GM12878 (cell line): Measurements from ENCODE around the gene IL18. TPM values are rescaled to one million over a fixed set of nuclear protein-coding genes. Genes with fewer than 3 reads are reported as not detected.

Experiments used
- ATAC-seq: fragments of 200-7000 bp; cut with Tn5 transposase; 3 replicates; pipeline ENCODE4 v1.9.1; 2020; ENCODE audit warnings: mild to moderate bottlenecking, moderate library complexity
- BruUV-seq: library from RNA; stranded (reverse); fragments of 400-500 nt; replicated peaks from 2 replicates; lab custom pipeline; 2021; lab: Mats Ljungman, UMichigan
- CTCF ChIA-PET: fragments of 300-600 bp; sonication (Branson Sonifier 250); formaldehyde crosslinking; extraction: SDS; loops from one replicate; lab custom pipeline; 2021; ENCODE audit warnings: inconsistent platforms; lab: Yijun Ruan, JAX
- POLR2A ChIA-PET: fragments of 350-600 bp; formaldehyde crosslinking; extraction: SDS; loops from one replicate; lab custom pipeline; 2021; ENCODE audit warnings: inconsistent platforms; lab: Charles Lee
- RAD21 ChIA-PET: fragments of 300-600 bp; sonication (Branson Sonifier 250); formaldehyde crosslinking; loops from one replicate; lab custom pipeline; 2023; ENCODE audit warnings: antibody characterized with exemption; ENCODE audit not compliant: unreplicated experiment; lab: Charles Lee
- SMC1A ChIA-PET: fragments of 300-600 bp; sonication (Branson Sonifier 250); formaldehyde crosslinking; loops from one replicate; lab custom pipeline; 2023; ENCODE audit not compliant: unreplicated experiment, uncharacterized antibody; lab: Charles Lee
- DNase-seq: peaks from one replicate; pipeline ENCODE4 v3.0.0-alpha.2; 2011; ENCODE audit warnings: low read depth, low spot score
- FAIRE-seq: peaks from 3 replicates; lab custom pipeline; 2011; peaks lifted over from hg19 to GRCh38; lab: Jason Lieb, UNC
- H2AFZ ChIP-seq: 2 replicates; pipeline ENCODE4 v1.6.0; 2011; ENCODE audit warnings: low read depth, low read length, control low read depth; ENCODE audit not compliant: control insufficient read depth
- H3K27ac ChIP-seq: 2 replicates; pipeline ENCODE4 v1.5.1; 2011; ENCODE audit warnings: control low read depth; ENCODE audit not compliant: control insufficient read depth, insufficient read depth
- H3K27me3 ChIP-seq, 2 experiments: replicated peaks in 1 of 2; 2 replicates each; pipeline versions ENCODE4 v1.6.0 to v1.6.1; 2011; ENCODE audit warnings: low read length in 1 of 2; ENCODE audit not compliant: control insufficient read depth in 2 of 2, insufficient read depth in 2 of 2
- H3K36me3 ChIP-seq, 2 experiments: 2 replicates each; pipeline ENCODE4 v1.5.1; 2011; ENCODE audit warnings: low read length in 1 of 2; ENCODE audit not compliant: control insufficient read depth in 2 of 2, insufficient read depth in 2 of 2
- H3K4me1 ChIP-seq: 2 replicates; pipeline ENCODE4 v1.6.1; 2011; ENCODE audit warnings: mild to moderate bottlenecking, low read length, moderate library complexity, mixed read lengths; ENCODE audit not compliant: control insufficient read depth, insufficient read depth
- H3K4me2 ChIP-seq: 2 replicates; pipeline ENCODE4 v1.6.0; 2011; ENCODE audit warnings: control low read depth; ENCODE audit not compliant: control insufficient read depth, insufficient read depth
- H3K4me3 ChIP-seq: fragments of 200-600 bp; sonication (generic); 2 replicates; pipeline ENCODE4 v1.5.1; 2016
- H3K79me2 ChIP-seq: 2 replicates; pipeline ENCODE4 v1.6.0; 2011; ENCODE audit warnings: low read length; ENCODE audit not compliant: control insufficient read depth, insufficient read depth
- H3K9ac ChIP-seq: 2 replicates; pipeline ENCODE4 v1.8.0; 2011; ENCODE audit warnings: low read length, control low read depth, mixed read lengths; ENCODE audit not compliant: control insufficient read depth, insufficient read depth
- H3K9me3 ChIP-seq: replicated peaks from 3 replicates; pipeline ENCODE4 v1.5.1; 2011; ENCODE audit warnings: mild to moderate bottlenecking, low read length; ENCODE audit not compliant: control insufficient read depth, insufficient read depth
- H4K20me1 ChIP-seq: 2 replicates; pipeline ENCODE4 v1.6.0; 2011; ENCODE audit not compliant: control insufficient read depth, insufficient read depth
- CEBPB ChIP-seq, 2 experiments: fragments of 150-350 bp in 1 of 2; IDR thresholded peaks; 2 replicates each; pipeline ENCODE4 v1.6.1; 2012 to 2014; ENCODE audit warnings: low read depth in 2 of 2, low read length in 2 of 2, borderline replicate concordance in 1 of 2, inconsistent platforms in 1 of 2
- EP300 ChIP-seq, 2 experiments: fragments of 150-350 bp in 1 of 2; IDR thresholded peaks; 2 replicates each; pipeline ENCODE4 v1.6.1; 2011 to 2012; ENCODE audit warnings: low read depth in 2 of 2, low read length in 2 of 2, borderline replicate concordance in 1 of 2, improper control_type of control experiment in 1 of 2, inconsistent platforms in 1 of 2; ENCODE audit not compliant: control insufficient read depth in 1 of 2
- JUND ChIP-seq: IDR thresholded peaks from 2 replicates; pipeline ENCODE4 v1.6.1; 2012; ENCODE audit warnings: low read depth, mild to moderate bottlenecking, low read length, improper control_type of control experiment, moderate library complexity
- KLF5 ChIP-seq: fragments of 450-650 bp; IDR thresholded peaks from 2 replicates; pipeline ENCODE4 v1.6.1; 2014; ENCODE audit warnings: mild to moderate bottlenecking; ENCODE audit not compliant: partially characterized antibody
- MTA2 ChIP-seq: fragments of 450-650 bp; IDR thresholded peaks from 2 replicates; pipeline ENCODE4 v1.6.1; 2016; ENCODE audit warnings: low read depth, mild to moderate bottlenecking, moderate library complexity
- NR2C1 ChIP-seq: fragments of 450-650 bp; IDR thresholded peaks from 2 replicates; pipeline ENCODE4 v1.6.1; 2017; ENCODE audit warnings: antibody characterized with exemption, mild to moderate bottlenecking, moderate library complexity
- RUNX3 ChIP-seq: IDR thresholded peaks from 2 replicates; pipeline ENCODE4 v1.6.1; 2012; ENCODE audit warnings: low read length, inconsistent platforms
- TBL1XR1 ChIP-seq: IDR thresholded peaks from 2 replicates; pipeline ENCODE4 v1.6.1; 2012; ENCODE audit warnings: low read depth, low read length, improper control_type of control experiment
- ZBED1 ChIP-seq: IDR thresholded peaks from 2 replicates; pipeline ENCODE4 v1.6.1; 2016; ENCODE audit warnings: borderline replicate concordance
- WGBS: methylation state at CpG from one replicate; pipeline ENCODE4 v1.1.6; 2016; ENCODE audit warnings: low lambda C conversion rate; ENCODE audit not compliant: insufficient replicate concordance, insufficient coverage; ENCODE audit errors: missing lambda C conversion rate; 5-methylcytosine and 5-hydroxymethylcytosine counted together
- in situ Hi-C: fragments of 300-500 bp; cut with MboI; formaldehyde crosslinking; loops from 9 replicates; pipeline ENCODE4 v1.14.3; 2018; ENCODE audit warnings: mixed read lengths
- intact Hi-C: fragments of 100-400 bp; cut with micrococcal nuclease; formaldehyde crosslinking; loops from one replicate; pipeline ENCODE4 v1.14.2; 2022; ENCODE audit not compliant: unreplicated experiment
- polyA plus RNA-seq, 11 experiments: library from polyadenylated mRNA; depleted of rRNA in 4 of 11; unstranded in 6 of 11; stranded (reverse) in 5 of 11; fragments of >200 nt; fragmentation: Nextera tagmentation in 4 of 11; fragmentation: Illumina TruSeq in 1 of 11; extraction: Ambion mirVana in 4 of 11; extraction: Trizol in 1 of 11; gene quantifications; 1 replicate in 1 of 11; 2 replicates in 10 of 11; pipeline versions ENCODE4 v1.2.1 to v1.2.3, GENCODE V29; 2011 to 2016; ENCODE audit warnings: inconsistent platforms in 2 of 11, missing spikeins in 2 of 11, low read depth in 1 of 11
- total RNA-seq, 4 experiments: library from RNA; depleted of rRNA in 3 of 4; stranded (reverse); fragments of >200 nt in 3 of 4; fragmentation: Illumina TruSeq in 1 of 4; extraction: Trizol in 1 of 4; gene quantifications; 2 replicates each; pipeline versions ENCODE4 v1.2.1 to v1.2.3, GENCODE V29; 2013 to 2021
- TF ChIP-seq, protein P1 (sequence below): fragments of 450-650 bp; formaldehyde crosslinking; IDR thresholded peaks from 2 replicates; pipeline ENCODE4 v1.5.0; 2022; ENCODE audit warnings: mild to moderate bottlenecking, missing genetic modification characterization
- TF ChIP-seq, protein P2 (sequence below): fragments of 450-650 bp; IDR thresholded peaks from 2 replicates; pipeline ENCODE4 v1.6.1; 2018; ENCODE audit warnings: mild to moderate bottlenecking, low read depth, moderate library complexity; ENCODE audit not compliant: partially characterized antibody
- TF ChIP-seq, protein P3 (sequence below): IDR thresholded peaks from 2 replicates; pipeline ENCODE4 v1.6.1; 2012; ENCODE audit warnings: improper control_type of control experiment, low read depth, low read length; ENCODE audit not compliant: insufficient replicate concordance

Gene IL18
- total and polyA plus RNA-seq, 10 of the 15 experiments (the other 5 are each of a cell fraction or from before 2014, with no cell fraction given): 0.12 to 0.42 (median 0.24) TPM

DNA sequence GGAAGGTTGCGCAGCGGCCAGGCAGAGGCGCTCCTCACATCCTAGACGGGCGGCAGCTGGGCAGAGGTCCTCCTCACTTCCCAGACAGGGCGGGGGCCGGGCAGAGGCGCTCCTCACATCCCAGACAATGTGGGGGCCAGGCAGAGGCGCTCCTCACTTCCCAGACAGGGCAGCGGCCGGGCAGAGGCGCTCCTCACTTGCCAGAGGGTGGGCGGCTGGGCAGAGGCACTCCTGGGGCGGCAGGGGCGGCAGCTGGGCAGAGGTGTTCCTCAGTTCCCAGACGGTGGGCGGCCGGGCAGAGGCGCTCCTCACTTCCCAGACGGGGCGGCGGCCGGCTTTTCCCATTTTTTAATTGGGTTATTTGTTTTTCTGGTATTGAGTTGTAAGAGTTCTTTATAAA, 42.2 kb upstream of the IL18 start:
- Histone ChIP-seq H3K36me3 (no peaks in the 10 kb centered on the region), H3K27ac (no peak overlapping the region), H2AFZ (no peak overlapping the region), H4K20me1 (no peaks in the 10 kb centered on the region), H3K4me2 (no peak overlapping the region), H3K4me3 (no peak overlapping the region), H3K27me3 (no peaks in the 10 kb centered on the region), H3K9ac (no peak overlapping the region), H3K9me3 (no peaks in the 10 kb centered on the region), H3K4me1 (no peaks in the 10 kb centered on the region), H3K79me2 (no peaks in the 10 kb centered on the region)
- ChIA-PET RAD21 (no interaction called here), SMC1A (no interaction called here), CTCF (interaction anchor here (1.3 kb wide), 2 partner anchors 13 to 14 kb away, joined by 4 read pairs; no protein-coding TSS in a partner anchor), POLR2A (no interaction called here)
- WGBS: 71% methylated on average over 23 of the region's 23 CpGs
- no TSS peak for BruUV-seq
- ATAC-seq (no peak), FAIRE-seq (no peak), DNase-seq (no peak)
- in situ Hi-C loops: no loop called here
- intact Hi-C loops: no loop called here
- TF ChIP-seq CEBPB (IDR thresholded peaks at IDR 0.05; ENCODE audit: borderline replicate concordance in 1 of 2, low read depth in 2 of 2, low read length in 2 of 2) (no peak), ZBED1 (no peak), EP300 (IDR thresholded peaks at IDR 0.05; ENCODE audit: borderline replicate concordance in 1 of 2, control insufficient read depth in 1 of 2, low read depth in 2 of 2, low read length in 2 of 2) (no peak), RUNX3 (no peak), MTA2 (no peak), TBL1XR1 (no peak), NR2C1 (no peak), JUND (no peak), KLF5 (no peak)
- TF ChIP-seq, protein P1, sequence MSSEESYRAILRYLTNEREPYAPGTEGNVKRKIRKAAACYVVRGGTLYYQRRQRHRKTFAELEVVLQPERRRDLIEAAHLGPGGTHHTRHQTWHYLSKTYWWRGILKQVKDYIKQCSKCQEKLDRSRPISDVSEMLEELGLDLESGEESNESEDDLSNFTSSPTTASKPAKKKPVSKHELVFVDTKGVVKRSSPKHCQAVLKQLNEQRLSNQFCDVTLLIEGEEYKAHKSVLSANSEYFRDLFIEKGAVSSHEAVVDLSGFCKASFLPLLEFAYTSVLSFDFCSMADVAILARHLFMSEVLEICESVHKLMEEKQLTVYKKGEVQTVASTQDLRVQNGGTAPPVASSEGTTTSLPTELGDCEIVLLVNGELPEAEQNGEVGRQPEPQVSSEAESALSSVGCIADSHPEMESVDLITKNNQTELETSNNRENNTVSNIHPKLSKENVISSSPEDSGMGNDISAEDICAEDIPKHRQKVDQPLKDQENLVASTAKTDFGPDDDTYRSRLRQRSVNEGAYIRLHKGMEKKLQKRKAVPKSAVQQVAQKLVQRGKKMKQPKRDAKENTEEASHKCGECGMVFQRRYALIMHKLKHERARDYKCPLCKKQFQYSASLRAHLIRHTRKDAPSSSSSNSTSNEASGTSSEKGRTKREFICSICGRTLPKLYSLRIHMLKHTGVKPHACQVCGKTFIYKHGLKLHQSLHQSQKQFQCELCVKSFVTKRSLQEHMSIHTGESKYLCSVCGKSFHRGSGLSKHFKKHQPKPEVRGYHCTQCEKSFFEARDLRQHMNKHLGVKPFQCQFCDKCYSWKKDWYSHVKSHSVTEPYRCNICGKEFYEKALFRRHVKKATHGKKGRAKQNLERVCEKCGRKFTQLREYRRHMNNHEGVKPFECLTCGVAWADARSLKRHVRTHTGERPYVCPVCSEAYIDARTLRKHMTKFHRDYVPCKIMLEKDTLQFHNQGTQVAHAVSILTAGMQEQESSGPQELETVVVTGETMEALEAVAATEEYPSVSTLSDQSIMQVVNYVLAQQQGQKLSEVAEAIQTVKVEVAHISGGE (CRISPR knock-in tag): no peak
- TF ChIP-seq, protein P2, sequence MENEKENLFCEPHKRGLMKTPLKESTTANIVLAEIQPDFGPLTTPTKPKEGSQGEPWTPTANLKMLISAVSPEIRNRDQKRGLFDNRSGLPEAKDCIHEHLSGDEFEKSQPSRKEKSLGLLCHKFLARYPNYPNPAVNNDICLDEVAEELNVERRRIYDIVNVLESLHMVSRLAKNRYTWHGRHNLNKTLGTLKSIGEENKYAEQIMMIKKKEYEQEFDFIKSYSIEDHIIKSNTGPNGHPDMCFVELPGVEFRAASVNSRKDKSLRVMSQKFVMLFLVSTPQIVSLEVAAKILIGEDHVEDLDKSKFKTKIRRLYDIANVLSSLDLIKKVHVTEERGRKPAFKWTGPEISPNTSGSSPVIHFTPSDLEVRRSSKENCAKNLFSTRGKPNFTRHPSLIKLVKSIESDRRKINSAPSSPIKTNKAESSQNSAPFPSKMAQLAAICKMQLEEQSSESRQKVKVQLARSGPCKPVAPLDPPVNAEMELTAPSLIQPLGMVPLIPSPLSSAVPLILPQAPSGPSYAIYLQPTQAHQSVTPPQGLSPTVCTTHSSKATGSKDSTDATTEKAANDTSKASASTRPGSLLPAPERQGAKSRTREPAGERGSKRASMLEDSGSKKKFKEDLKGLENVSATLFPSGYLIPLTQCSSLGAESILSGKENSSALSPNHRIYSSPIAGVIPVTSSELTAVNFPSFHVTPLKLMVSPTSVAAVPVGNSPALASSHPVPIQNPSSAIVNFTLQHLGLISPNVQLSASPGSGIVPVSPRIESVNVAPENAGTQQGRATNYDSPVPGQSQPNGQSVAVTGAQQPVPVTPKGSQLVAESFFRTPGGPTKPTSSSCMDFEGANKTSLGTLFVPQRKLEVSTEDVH: no peak
- TF ChIP-seq, protein P3, sequence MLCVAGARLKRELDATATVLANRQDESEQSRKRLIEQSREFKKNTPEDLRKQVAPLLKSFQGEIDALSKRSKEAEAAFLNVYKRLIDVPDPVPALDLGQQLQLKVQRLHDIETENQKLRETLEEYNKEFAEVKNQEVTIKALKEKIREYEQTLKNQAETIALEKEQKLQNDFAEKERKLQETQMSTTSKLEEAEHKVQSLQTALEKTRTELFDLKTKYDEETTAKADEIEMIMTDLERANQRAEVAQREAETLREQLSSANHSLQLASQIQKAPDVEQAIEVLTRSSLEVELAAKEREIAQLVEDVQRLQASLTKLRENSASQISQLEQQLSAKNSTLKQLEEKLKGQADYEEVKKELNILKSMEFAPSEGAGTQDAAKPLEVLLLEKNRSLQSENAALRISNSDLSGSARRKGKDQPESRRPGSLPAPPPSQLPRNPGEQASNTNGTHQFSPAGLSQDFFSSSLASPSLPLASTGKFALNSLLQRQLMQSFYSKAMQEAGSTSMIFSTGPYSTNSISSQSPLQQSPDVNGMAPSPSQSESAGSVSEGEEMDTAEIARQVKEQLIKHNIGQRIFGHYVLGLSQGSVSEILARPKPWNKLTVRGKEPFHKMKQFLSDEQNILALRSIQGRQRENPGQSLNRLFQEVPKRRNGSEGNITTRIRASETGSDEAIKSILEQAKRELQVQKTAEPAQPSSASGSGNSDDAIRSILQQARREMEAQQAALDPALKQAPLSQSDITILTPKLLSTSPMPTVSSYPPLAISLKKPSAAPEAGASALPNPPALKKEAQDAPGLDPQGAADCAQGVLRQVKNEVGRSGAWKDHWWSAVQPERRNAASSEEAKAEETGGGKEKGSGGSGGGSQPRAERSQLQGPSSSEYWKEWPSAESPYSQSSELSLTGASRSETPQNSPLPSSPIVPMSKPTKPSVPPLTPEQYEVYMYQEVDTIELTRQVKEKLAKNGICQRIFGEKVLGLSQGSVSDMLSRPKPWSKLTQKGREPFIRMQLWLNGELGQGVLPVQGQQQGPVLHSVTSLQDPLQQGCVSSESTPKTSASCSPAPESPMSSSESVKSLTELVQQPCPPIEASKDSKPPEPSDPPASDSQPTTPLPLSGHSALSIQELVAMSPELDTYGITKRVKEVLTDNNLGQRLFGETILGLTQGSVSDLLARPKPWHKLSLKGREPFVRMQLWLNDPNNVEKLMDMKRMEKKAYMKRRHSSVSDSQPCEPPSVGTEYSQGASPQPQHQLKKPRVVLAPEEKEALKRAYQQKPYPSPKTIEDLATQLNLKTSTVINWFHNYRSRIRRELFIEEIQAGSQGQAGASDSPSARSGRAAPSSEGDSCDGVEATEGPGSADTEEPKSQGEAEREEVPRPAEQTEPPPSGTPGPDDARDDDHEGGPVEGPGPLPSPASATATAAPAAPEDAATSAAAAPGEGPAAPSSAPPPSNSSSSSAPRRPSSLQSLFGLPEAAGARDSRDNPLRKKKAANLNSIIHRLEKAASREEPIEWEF: no peak
